Upper lobe of left lung (tissue), 4 donors: ENCODE measurements around the gene TMEM141.
"Not testable (repeated sequence)": the region's sequence is repeated elsewhere in the genome, so short reads cannot be mapped to it uniquely, and the experiment has no call there.

ENCODE experiments used
- EP300 ChIP-seq, 4 donors: sonication (generic); formaldehyde crosslinking; IDR thresholded peaks; one replicate each; pipeline ENCODE4 v1.5.1; 2017; ENCODE audit warnings: antibody characterized with exemption in 4 of 4, control low read depth in 2 of 4
- POLR2A ChIP-seq, 4 donors: fragments of 450-650 bp; IDR thresholded peaks; one replicate each; pipeline ENCODE4 v1.5.1; 2016 to 2017; ENCODE audit warnings: antibody characterized with exemption in 4 of 4, mild to moderate bottlenecking in 2 of 4
- TF ChIP-seq, protein P1 (sequence below), 6 experiments: fragments of 450-650 bp in 4 of 6; fragments of 200-600 bp in 2 of 6; sonication (generic) in 2 of 6; IDR thresholded peaks; one replicate each; pipeline ENCODE4 v1.5.1; 2016 to 2019; ENCODE audit warnings: antibody characterized with exemption in 6 of 6

DNA sequence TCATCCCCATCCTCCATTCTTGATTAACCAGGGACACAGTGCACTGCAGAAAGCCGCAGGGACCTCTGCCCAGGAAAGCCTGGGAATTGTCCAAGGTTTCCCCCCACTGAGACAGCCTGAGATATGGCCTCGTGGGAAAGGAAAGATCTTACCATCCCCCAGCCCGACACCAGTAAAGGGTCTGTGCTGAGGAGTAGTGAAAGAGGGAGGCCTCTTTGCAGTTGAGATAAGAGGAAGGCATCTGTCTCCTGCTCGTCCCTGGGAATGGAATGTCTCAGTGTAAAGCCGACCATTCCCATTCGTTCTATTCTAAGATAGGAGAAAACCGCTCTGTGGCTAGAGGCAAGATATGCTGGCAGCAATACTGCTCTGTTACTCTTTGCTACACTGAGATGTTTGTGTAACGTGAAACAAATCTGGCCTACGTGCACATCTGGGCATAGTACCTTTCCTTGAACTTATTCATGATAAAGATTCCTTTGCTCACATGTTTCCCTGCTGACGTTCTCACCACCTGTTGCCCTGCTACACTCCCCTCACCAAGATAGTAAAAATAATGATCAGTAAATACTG is 5.7 kb downstream of the TMEM141 start:
- TF ChIP-seq, protein P1, sequence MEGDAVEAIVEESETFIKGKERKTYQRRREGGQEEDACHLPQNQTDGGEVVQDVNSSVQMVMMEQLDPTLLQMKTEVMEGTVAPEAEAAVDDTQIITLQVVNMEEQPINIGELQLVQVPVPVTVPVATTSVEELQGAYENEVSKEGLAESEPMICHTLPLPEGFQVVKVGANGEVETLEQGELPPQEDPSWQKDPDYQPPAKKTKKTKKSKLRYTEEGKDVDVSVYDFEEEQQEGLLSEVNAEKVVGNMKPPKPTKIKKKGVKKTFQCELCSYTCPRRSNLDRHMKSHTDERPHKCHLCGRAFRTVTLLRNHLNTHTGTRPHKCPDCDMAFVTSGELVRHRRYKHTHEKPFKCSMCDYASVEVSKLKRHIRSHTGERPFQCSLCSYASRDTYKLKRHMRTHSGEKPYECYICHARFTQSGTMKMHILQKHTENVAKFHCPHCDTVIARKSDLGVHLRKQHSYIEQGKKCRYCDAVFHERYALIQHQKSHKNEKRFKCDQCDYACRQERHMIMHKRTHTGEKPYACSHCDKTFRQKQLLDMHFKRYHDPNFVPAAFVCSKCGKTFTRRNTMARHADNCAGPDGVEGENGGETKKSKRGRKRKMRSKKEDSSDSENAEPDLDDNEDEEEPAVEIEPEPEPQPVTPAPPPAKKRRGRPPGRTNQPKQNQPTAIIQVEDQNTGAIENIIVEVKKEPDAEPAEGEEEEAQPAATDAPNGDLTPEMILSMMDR (IDR thresholded peaks at IDR 0.05), result not testable (repeated sequence)
- TF ChIP-seq POLR2A, EP300 (IDR thresholded peaks at IDR 0.05): not testable (repeated sequence)
